ENCODE results near the gene ABCC4.

ABCC4 gene

DNA sequence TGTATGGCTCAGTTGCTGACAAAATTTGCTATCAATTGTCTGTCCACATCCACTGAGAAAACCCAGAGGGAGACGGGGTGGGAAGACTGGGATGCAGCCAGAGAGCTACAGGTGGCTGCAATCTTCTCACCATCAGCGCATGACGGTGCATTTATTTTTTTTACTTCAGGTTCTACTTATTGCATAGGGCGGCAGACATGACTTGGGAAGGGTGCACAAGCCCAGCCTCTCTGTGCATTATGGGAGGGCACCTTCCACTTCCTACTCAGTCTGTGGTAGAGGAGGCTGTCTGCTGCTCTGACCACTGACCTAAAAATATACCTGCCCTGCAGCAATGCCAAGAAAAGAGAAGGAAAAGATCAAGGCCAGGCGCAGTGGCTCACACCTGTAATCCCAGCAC, 73.1 kb downstream of the ABCC4 start:
- ChIA-PET CTCF (no interaction called here), POLR2A (no interaction called here)
- TF ChIP-seq ARNT (IDR thresholded peaks at IDR 0.05) = no peak
- no peak for TF ChIP-seq LEF1 (IDR thresholded peaks at IDR 0.05; ENCODE audit: borderline replicate concordance)
- no peak for TF ChIP-seq TARDBP (IDR thresholded peaks at IDR 0.05)
- no peak for TF ChIP-seq FOXA1 (IDR thresholded peaks at IDR 0.05)
- no peak for TF ChIP-seq FOXM1 (IDR thresholded peaks at IDR 0.05; ENCODE audit: borderline replicate concordance)
- TF ChIP-seq FOXK2 (IDR thresholded peaks at IDR 0.05) = no peak
- TF ChIP-seq CTBP1 (IDR thresholded peaks at IDR 0.05; ENCODE audit: borderline replicate concordance) = no peak
- no peak for TF ChIP-seq SUZ12 (IDR thresholded peaks at IDR 0.05)
- DNase-seq (ENCODE audit: extremely low spot score) = no peak

- ChIA-PET CTCF (interaction anchor here (0.8 kb wide), 1 partner anchor 24 kb away, joined by 3 read pairs; no protein-coding TSS in a partner anchor), POLR2A (no interaction called here)
- TF ChIP-seq FOXA1 (IDR thresholded peaks at IDR 0.05) (no peak), HDGF (IDR thresholded peaks at IDR 0.05; ENCODE audit: borderline replicate concordance) (no peak)
- DNase-seq (ENCODE audit: extremely low spot score) = no peak
Observed at GRCh38 chr13:95226932-95227695, 74.1 kb downstream of the ABCC4 start.

- ChIA-PET POLR2A (no interaction called here), CTCF (interaction anchor here (0.8 kb wide), 1 partner anchor 23 kb away, joined by 3 read pairs; no protein-coding TSS in a partner anchor)
- no peak for DNase-seq (ENCODE audit: extremely low spot score)
- TF ChIP-seq BHLHE40 (IDR thresholded peaks at IDR 0.05; ENCODE audit: borderline replicate concordance) (no peak), LEF1 (IDR thresholded peaks at IDR 0.05; ENCODE audit: borderline replicate concordance) (no peak), L3MBTL2 (conservative IDR thresholded peaks at IDR 0.05) (no peak), FOXA1 (IDR thresholded peaks at IDR 0.05) (no peak), PKNOX1 (IDR thresholded peaks at IDR 0.05) (no peak), SUZ12 (IDR thresholded peaks at IDR 0.05) (no peak), CTBP1 (IDR thresholded peaks at IDR 0.05; ENCODE audit: borderline replicate concordance) (no peak), SP1 (IDR thresholded peaks at IDR 0.05) (no peak), ARNT (IDR thresholded peaks at IDR 0.05) (no peak), FOXK2 (IDR thresholded peaks at IDR 0.05) (no peak), ELF4 (IDR thresholded peaks at IDR 0.05) (no peak), FOXM1 (IDR thresholded peaks at IDR 0.05; ENCODE audit: borderline replicate concordance) (no peak), ZNF384 (IDR thresholded peaks at IDR 0.05) (no peak), HDGF (IDR thresholded peaks at IDR 0.05; ENCODE audit: borderline replicate concordance) (no peak)
Observed at GRCh38 chr13:95226476-95226875, 74.8 kb downstream of the ABCC4 start.

GRCh38 chr13:95226050-95226449, 75.2 kb downstream of the ABCC4 start:
- CTCF ChIA-PET = no interaction called here
- DNase-seq (ENCODE audit: extremely low spot score) = no peak
- POLR2A ChIA-PET = no interaction called here
- TF ChIP-seq BHLHE40 (IDR thresholded peaks at IDR 0.05; ENCODE audit: borderline replicate concordance) = no peak
- TF ChIP-seq FOXK2 (IDR thresholded peaks at IDR 0.05) = no peak
- no peak for TF ChIP-seq NFRKB (IDR thresholded peaks at IDR 0.05)
- no peak for TF ChIP-seq HDGF (IDR thresholded peaks at IDR 0.05; ENCODE audit: borderline replicate concordance)
- no peak for TF ChIP-seq TARDBP (IDR thresholded peaks at IDR 0.05)
- TF ChIP-seq L3MBTL2 (conservative IDR thresholded peaks at IDR 0.05) = no peak
- TF ChIP-seq SP1 (IDR thresholded peaks at IDR 0.05) = no peak
- no peak for TF ChIP-seq SUZ12 (IDR thresholded peaks at IDR 0.05)
- TF ChIP-seq PKNOX1 (IDR thresholded peaks at IDR 0.05) = no peak
- no peak for TF ChIP-seq ZNF384 (IDR thresholded peaks at IDR 0.05)
- no peak for TF ChIP-seq LEF1 (IDR thresholded peaks at IDR 0.05; ENCODE audit: borderline replicate concordance)
- TF ChIP-seq CTBP1 (IDR thresholded peaks at IDR 0.05; ENCODE audit: borderline replicate concordance) = no peak
- TF ChIP-seq ARNT (IDR thresholded peaks at IDR 0.05) = no peak
- TF ChIP-seq FOXM1 (IDR thresholded peaks at IDR 0.05; ENCODE audit: borderline replicate concordance) = no peak
- no peak for TF ChIP-seq FOXA1 (IDR thresholded peaks at IDR 0.05)
- no peak for TF ChIP-seq ELF4 (IDR thresholded peaks at IDR 0.05)

- ChIA-PET CTCF (no interaction called here), POLR2A (no interaction called here)
- no peak for TF ChIP-seq PKNOX1 (IDR thresholded peaks at IDR 0.05)
- no peak for TF ChIP-seq ZNF384 (IDR thresholded peaks at IDR 0.05)
- TF ChIP-seq NFRKB (IDR thresholded peaks at IDR 0.05) = no peak
- TF ChIP-seq CTBP1 (IDR thresholded peaks at IDR 0.05; ENCODE audit: borderline replicate concordance) = no peak
- TF ChIP-seq FOXA1 (IDR thresholded peaks at IDR 0.05) = no peak
- TF ChIP-seq BHLHE40 (IDR thresholded peaks at IDR 0.05; ENCODE audit: borderline replicate concordance) = no peak
- TF ChIP-seq ELF4 (IDR thresholded peaks at IDR 0.05) = no peak
- TF ChIP-seq FOXK2 (IDR thresholded peaks at IDR 0.05) = no peak
- no peak for DNase-seq (ENCODE audit: extremely low spot score)
Observed at GRCh38 chr13:95224064-95224463, 77.2 kb downstream of the ABCC4 start.

- ChIA-PET POLR2A (no interaction called here), CTCF (interaction anchor here (1.1 kb wide), 1 partner anchor 46 kb away, joined by 3 read pairs; no protein-coding TSS in a partner anchor)
- no peak for DNase-seq (ENCODE audit: extremely low spot score)
- TF ChIP-seq BHLHE40 (IDR thresholded peaks at IDR 0.05; ENCODE audit: borderline replicate concordance) (no peak), SUZ12 (IDR thresholded peaks at IDR 0.05) (no peak), FOXK2 (IDR thresholded peaks at IDR 0.05) (no peak), CTBP1 (IDR thresholded peaks at IDR 0.05; ENCODE audit: borderline replicate concordance) (no peak)
Observed at GRCh38 chr13:95222733-95223018, 78.6 kb downstream of the ABCC4 start.

All from HEK293T (cell line).